HG02610 (cell line): ENCODE results near the gene CAMTA1.

Experiments used
- ATAC-seq: cut with Tn5 transposase; IDR thresholded peaks from one replicate; pipeline ENCODE4 v1.9.1; 2021; ENCODE audit warnings: mild to moderate bottlenecking, moderate library complexity; ENCODE audit not compliant: unreplicated experiment

Gene CAMTA1

GRCh38 chr1:7493711-7494454 lies 708.6 kb downstream of the CAMTA1 start:
- ATAC-seq, result no peak

GRCh38 chr1:7495962-7496361 lies 710.7 kb downstream of the CAMTA1 start:
- no peak for ATAC-seq

DNA sequence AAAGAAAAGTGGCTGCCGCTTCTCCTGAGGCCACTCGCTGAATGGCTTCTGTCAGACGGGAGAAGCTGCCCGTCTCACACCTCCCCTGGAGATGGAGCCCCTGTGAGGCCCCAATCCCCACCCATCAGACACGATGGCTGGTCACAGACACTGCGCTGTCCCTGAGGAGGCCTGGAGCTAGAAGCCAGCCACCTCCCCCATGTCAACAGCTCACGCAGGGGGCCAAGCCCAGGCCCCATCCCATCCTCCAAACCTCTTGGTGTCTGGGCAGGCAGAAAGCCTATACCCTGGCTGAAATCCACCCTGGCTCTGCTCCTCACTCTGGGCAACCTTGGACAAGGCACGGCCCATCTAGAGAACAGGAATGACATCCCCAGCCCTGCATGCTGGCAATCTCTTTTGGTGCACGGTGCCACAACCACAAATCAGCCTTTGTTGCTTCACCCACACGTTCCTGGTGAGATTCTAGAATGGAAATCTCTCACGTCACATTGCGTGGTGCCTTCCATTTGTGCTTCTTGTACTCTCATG lies 711.9 kb downstream of the CAMTA1 start:
- no peak for ATAC-seq

DNA sequence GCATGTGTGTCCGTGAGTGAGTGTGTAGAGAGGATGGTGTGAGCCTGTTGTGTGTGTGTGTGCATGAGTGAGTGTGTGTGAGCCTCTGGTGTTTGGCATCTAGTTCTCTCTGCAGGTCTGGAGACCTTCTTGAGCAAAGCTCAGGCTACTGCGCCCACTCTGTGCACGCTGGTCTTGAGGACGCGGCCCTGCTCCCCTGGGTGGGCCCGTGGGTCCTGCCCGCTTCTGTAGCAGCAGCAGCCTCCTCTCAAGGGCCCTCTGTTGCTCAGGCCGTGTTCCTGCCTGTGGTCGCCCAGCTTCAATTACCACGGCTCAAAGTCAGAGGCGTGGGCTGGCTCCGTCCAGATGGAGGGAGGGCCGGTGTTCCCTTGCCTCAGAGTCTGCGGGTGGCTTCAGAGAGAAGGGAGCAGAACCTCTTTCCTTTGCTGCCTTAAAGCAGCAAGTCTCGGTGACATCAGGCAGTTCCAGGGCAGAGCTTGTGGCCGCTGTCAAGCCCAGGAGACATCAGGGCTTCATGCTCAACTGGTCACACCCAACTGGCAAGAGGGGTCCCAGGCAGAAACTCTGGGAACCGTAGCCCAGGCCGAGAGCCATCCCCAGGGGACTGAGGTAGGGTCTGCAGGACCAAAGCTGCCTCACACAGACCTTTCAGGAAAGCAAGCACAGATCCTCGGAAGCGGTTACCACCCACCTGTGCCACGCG lies 715.3 kb downstream of the CAMTA1 start:
- ATAC-seq, result no peak

DNA sequence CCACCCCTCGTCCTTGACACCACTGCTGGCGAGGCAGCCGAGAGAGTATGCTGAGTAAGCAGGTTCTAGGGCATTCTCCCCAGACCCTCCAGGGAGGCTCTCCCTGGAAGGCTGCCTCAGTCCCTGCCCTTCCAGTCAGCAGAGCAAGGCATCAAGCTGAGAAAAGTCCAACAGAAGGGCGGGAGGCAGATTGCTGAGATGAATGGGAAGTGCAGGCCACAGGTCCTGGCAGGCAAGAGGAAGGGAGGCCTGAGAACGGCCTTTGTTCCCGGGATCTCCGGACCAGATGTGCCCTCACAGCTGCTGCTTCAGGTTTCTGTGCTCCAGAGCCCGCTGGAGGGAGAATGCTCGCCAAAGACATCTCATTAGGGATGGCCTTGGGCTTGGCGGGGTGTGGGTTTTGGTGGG lies 715.8 kb downstream of the CAMTA1 start:
- no peak for ATAC-seq

- no peak for ATAC-seq
Observed at GRCh38 chr1:7501723-7502603, 716.7 kb downstream of the CAMTA1 start.

DNA sequence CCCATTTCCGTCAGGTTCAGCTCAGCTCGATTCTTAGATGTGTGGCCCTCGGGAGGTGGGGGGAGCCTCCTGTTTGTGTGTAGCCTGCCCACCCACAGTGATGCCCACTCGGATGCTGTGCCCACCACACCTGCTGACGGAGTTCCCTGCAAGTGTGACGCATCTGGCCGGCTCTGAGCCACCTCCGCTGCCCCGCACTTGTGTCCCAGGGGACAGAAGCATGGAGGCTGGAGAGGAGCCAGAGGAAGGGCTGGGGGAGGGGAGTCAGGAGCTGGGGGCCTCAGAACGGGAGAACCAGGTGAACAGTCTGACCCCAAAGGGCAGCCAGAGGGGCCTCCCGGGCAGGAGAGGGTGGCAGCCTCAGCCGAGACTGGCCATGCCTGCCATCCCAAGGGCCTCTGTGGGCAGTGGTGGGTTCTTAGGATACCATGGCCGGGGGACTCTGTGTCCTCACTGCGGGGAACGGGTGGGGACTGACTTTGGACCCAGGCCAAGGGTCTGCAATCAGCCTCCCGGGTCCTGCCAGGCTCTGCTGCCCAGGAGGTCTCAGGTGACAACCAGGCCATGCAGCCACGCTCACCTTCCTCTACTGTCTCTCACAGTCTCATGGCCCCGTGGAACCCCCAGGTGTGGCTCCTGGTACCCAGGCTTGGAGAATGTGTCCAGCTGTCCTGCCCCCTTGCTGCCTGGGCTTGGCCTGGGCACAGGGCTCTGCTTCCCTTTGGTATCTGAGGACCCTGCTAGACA lies 718.6 kb downstream of the CAMTA1 start:
- no peak for ATAC-seq

DNA sequence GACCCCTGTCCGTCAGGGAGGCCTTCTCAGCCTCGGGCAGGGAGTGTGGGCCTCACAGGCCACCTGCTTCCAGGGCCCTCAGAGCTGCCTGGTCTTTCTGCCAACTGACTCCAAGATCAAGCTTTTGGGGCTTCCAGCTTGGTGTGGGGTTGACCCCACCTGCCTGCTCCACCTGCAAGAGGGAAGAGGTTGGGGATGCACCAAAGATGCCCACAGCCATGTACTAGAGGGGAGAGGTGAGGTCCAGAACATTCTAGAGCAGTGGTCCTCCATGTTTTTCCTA lies 719.1 kb downstream of the CAMTA1 start:
- no peak for ATAC-seq

DNA sequence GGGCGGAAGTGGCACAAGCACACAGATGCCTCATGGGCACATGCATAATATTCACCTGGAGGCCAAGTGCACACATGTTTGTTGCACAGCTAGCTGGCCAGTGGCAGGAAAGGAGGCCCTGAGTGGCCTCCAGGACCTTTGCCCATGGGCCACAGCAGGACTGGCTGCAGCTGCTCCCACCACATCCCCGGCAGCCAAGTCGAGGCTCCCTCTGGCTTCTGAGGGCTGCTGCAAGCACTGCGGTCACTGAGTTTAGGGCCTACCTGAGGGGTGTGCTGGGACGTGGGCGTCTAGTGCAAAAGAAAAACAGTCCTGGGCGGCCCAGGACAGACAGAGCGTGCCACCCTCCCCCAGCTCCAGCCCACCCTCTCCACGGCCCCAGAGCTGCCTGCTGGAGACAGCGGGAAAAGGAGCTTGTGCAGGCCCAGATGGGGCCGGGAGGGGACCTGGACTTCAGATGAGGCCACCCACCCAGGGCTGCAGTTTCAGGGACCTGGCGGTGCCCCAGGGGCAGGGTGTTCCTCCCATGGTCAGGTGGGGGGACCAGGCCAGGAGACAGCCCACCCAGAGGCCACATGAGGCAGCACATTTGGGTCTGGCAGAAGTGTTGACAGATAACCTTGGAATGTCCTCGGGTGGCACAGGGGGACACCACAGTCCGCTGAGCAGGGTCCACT lies 720.0 kb downstream of the CAMTA1 start:
- no peak for ATAC-seq

DNA sequence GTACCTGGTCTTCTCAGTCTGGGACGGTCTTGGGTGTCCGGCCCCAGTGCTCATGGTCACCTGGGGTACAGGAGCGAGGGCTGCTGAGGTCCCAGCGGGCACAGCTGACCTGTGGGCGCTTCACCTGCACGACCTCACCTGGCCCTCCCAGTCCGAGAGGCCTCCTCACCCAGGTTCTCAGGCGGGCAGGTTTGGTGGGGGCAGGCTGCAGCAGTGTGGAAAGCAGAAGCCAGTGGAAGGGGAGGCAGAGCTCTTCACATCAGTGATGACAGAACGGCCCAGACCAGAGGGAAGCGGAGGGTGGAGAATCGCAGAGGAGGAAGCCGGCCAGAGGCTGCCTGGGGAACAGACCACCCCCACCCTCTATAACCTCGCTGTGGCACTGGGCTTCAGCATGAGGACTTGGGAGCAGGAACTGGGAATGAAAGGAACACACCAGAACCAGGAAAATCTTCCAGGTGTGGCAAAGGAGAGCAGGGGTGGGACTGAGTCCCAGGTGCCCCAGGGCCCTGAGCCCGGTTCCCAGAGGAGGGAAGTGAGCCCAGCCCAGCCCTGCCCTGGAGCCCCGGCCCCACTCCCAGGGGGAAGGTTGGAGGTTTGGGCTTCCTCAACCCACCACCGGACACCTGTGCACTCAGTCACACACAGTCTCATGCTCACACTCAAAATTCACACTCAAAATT lies 720.7 kb downstream of the CAMTA1 start:
- ATAC-seq, result no peak

DNA sequence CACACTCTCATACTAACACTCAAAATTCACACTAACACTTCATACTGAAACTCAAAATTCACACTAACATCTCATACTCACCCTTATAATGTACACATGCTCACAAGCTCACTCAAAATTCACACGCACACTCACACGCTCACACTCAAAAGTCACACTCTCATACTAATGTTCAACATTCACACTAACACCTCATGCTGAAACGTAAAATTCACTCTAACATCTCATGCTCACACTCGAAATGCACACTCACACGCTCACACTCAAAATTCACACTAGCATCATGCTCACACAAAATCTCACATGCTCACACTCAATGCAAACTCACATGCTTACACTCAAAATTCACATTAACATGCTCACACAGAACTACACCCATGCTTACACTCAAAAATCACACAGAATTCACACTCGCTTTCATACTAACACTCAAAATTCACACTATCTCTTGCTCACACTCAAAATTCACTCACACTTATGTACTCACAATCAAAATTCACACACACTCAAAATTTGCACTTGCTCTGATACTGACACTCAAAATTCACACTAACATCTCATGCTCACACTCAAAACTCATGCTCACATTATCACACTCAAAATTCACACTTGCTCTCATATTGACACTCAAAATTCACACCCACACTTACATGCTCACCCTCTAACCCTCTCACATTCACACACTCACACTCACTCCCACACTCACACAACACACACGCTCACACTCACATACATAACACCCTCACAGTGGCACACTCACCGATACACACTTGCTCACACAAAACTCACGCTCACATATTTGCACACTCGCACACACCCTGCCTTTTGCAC lies 721.4 kb downstream of the CAMTA1 start:
- ATAC-seq, result no peak

DNA sequence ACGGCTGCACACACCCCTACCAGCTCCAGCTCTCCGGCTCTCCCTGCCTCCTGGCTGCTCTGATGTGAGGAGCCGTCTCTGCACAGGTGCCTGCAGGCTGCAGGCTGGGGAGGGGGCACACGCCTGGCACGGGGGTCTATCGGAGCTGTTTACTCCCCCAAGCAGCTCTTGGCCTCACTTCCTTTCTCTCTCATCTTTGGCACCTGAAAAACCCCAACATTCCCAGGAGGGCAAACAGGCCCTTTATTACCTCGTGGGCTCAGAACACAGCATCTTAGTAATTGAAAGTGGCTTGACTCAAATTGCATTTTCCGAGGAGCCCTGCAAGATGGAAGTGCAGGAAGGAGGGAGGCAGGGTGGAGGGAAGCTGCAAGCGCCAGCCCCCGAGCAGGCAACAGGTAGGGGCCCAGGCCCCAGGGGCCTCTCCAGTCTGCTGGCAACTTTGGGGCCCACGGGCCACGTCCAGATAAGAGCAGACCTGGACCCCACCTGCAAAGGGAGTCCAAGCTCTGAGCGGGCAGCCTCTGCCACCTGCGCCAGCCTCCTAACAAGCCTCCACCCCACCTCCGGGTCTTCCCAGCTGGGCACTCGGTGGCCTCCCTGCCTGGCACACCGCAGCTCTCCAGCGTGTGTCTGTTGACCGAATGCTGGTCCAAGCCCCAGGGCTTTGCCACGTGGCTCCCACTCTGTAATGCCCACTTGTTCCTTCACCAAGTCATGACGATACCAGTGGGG lies 722.2 kb downstream of the CAMTA1 start:
- no peak for ATAC-seq

GRCh38 chr1:7508052-7508933 lies 723.0 kb downstream of the CAMTA1 start:
- no peak for ATAC-seq

DNA sequence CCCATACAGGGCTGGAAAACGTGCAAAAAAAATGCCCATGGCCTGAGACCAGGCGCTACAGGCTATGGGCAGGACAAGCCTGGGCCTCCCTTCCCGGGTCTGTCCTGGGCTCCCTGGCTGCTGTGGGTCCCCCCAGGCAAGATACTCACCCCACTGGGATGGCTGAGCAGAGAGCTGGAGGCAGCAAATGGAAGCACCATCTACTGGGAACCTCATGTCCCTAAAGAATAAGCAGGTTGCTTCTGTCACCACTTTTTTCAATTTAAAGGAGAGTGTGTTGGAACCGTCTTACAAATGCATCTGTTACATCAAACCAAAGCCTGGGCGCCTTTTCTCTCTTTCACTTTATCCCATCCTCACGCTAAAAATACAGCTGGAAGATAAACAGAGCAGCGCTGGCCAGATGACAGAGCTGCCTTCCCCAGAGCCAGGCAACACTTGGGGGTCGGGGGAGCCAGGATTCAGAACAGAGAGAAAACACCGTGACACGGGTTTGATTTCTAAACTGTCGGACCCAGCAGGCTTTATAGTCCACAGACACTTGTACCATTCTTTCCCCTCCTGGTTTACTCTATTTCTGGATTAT lies 723.8 kb downstream of the CAMTA1 start:
- ATAC-seq, result no peak

GRCh38 chr1:7509598-7509997 lies 724.3 kb downstream of the CAMTA1 start:
- no peak for ATAC-seq

DNA sequence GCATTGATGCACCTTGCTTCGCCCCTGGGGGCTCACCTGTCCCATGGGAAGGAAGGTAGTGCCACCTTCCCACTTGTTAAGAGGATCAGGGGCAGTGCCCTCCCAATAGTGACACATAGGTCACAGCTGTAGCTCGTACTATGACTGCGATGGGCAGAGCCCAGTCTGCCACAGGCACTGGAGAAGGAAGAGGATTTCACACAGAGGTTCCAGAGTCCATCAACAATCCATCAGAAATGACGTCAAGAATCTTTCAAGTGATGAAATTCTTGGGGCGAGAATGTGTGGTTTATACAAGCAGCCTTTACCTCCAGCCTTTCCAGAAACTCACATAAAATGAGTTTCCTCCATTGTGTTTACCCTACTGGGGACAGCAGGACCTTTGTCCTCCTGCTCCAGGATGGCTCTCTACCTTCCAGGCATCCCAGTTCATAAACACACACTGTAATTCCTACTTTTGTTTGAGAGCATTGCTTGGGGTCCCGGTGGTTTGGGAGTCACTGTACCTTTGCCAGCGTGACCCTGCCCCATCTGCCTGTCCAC lies 725.2 kb downstream of the CAMTA1 start:
- ATAC-seq, result no peak

DNA sequence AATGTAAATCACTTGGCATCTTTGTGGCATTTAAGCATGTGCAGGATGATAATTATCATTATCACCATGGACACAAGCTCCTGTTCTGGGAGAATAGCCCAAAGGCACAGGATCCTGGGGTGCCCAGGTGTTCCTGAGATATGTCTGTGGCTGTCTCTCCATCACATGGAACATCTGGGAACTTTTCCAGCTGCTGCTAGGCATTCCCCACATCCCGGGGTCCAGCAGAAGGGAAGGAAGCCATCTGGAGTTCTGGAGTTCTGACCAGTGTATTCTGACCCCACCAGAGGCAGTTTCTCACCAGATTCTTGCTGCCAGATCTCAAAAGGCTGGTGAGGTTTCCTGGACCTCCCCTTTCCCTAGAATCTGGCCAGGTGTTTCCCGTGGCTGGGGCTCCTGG lies 726.1 kb downstream of the CAMTA1 start:
- no peak for ATAC-seq
